ENCODE measurements around the gene TMEM39A.

DNA sequence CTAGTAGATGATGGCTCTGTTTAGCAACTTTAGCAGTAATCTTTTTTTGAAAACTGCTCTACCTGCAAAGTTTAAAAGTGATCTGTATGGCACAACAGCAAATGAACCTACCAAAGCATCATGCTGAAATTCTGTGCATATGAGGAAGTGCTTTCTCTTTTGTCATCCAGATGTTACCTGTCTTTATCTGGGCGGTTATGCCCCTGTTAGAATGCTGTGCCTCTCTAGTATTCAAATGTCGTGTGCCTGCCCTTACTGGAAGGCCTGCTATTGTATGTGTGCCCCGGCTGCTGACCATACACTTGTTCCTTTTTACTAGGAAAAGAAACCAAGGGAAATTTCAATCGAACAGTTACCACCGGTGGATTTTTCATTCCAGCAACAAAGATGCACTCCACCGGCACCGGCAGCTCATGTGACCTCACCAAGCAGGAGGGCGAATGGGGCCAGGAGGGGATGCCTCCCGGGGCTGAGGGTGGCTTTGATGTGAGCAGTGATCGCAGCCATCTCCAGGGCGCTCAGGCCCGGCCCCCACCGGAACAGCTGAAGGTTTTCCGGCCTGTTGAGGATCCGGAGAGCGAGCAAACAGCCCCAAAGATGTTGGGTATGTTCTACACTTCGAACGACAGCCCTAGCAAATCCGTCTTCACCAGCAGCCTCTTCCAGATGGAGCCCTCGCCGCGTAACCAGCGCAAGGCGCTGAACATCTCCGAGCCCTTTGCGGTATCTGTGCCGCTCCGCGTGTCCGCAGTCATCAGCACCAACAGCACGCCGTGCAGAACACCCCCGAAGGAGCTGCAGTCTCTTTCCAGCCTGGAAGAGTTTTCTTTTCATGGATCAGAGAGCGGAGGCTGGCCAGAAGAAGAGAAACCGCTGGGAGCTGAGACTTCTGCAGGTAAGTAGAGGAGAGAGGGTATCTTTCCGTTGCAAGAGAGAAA lies 61.6 kb downstream of the TMEM39A start:
- TF ChIP-seq, protein P1, sequence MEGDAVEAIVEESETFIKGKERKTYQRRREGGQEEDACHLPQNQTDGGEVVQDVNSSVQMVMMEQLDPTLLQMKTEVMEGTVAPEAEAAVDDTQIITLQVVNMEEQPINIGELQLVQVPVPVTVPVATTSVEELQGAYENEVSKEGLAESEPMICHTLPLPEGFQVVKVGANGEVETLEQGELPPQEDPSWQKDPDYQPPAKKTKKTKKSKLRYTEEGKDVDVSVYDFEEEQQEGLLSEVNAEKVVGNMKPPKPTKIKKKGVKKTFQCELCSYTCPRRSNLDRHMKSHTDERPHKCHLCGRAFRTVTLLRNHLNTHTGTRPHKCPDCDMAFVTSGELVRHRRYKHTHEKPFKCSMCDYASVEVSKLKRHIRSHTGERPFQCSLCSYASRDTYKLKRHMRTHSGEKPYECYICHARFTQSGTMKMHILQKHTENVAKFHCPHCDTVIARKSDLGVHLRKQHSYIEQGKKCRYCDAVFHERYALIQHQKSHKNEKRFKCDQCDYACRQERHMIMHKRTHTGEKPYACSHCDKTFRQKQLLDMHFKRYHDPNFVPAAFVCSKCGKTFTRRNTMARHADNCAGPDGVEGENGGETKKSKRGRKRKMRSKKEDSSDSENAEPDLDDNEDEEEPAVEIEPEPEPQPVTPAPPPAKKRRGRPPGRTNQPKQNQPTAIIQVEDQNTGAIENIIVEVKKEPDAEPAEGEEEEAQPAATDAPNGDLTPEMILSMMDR (IDR thresholded peaks at IDR 0.05), result no peak
- TF ChIP-seq POLR2A (IDR thresholded peaks at IDR 0.05), result no peak

All from breast epithelium (tissue), 3 donors.